Skin epidermis (tissue), 12 donors: ENCODE measurements around the gene DMXL2.
"Not testable (repeated sequence)": the region's sequence is repeated elsewhere in the genome, so short reads cannot be mapped to it uniquely, and the experiment has no call there.

Source experiments
- H3K27ac ChIP-seq, 21 experiments: fragments of 200-600 bp; sonication (generic) in 11 of 21; one replicate each; pipeline ENCODE4 v1.5.0; 2020; ENCODE audit warnings: mild to moderate bottlenecking in 3 of 21, inconsistent platforms in 2 of 21, moderate library complexity in 2 of 21
- H3K4me3 ChIP-seq, 7 experiments: fragments of 200-600 bp; sonication (generic) in 2 of 7; one replicate each; pipeline ENCODE4 v1.5.0; 2020; ENCODE audit warnings: inconsistent platforms in 2 of 7, mild to moderate bottlenecking in 2 of 7, moderate library complexity in 1 of 7

The DMXL2 gene

GRCh38 chr15:51438526-51438925 lies 184.0 kb downstream of the DMXL2 start:
- no peak overlapping the region for H3K27ac ChIP-seq
- H3K4me3 ChIP-seq: no peak overlapping the region

GRCh38 chr15:51425517-51426040 lies 197.0 kb downstream of the DMXL2 start:
- no peak overlapping the region for H3K27ac ChIP-seq
- H3K4me3 ChIP-seq: no peak overlapping the region

GRCh38 chr15:51424780-51425179 lies 197.8 kb downstream of the DMXL2 start:
- Histone ChIP-seq H3K27ac (no peak overlapping the region), H3K4me3 (no peak overlapping the region)

GRCh38 chr15:51423040-51423439 lies 199.5 kb downstream of the DMXL2 start:
- not testable (repeated sequence) for H3K27ac ChIP-seq, H3K4me3 ChIP-seq

- Histone ChIP-seq H3K4me3 (no peak overlapping the region), H3K27ac (no peak overlapping the region)
Measured at GRCh38 chr15:51416129-51416528, 206.4 kb downstream of the DMXL2 start.

- Histone ChIP-seq H3K27ac (no peak overlapping the region), H3K4me3 (no peak overlapping the region)
Measured at GRCh38 chr15:51414256-51414860, 208.2 kb downstream of the DMXL2 start.

- H3K27ac ChIP-seq: no peak overlapping the region
Measured at GRCh38 chr15:51405693-51406523, 216.7 kb downstream of the DMXL2 start.

GRCh38 chr15:51403946-51404695 lies 218.4 kb downstream of the DMXL2 start:
- Histone ChIP-seq H3K27ac (no peak overlapping the region), H3K4me3 (no peak overlapping the region)

More at GRCh38 chr15:51405693-51406523, 216.7 kb downstream of the DMXL2 start:
- no peak overlapping the region for H3K4me3 ChIP-seq

GRCh38 chr15:51403072-51403878 lies 219.3 kb downstream of the DMXL2 start:
- Histone ChIP-seq H3K27ac (no peak overlapping the region), H3K4me3 (no peak overlapping the region)

GRCh38 chr15:51401872-51402517 lies 220.6 kb downstream of the DMXL2 start:
- Histone ChIP-seq H3K4me3 (no peak overlapping the region), H3K27ac (no peak overlapping the region)

- H3K27ac ChIP-seq: no peak overlapping the region
Measured at GRCh38 chr15:51401051-51401780, 221.4 kb downstream of the DMXL2 start.

GRCh38 chr15:51398626-51399025 lies 223.9 kb downstream of the DMXL2 start:
- no peak overlapping the region for H3K27ac ChIP-seq

More at GRCh38 chr15:51401051-51401780, 221.4 kb downstream of the DMXL2 start:
- H3K4me3 ChIP-seq: no peak overlapping the region

More at GRCh38 chr15:51398626-51399025, 223.9 kb downstream of the DMXL2 start:
- H3K4me3 ChIP-seq: no peak overlapping the region
